Stimulated activated CD4-positive, alpha-beta T cell treated with anti-CD3 and anti-CD28 coated beads, Interleukin-12 subunit alpha, Interleukin-12 subunit beta, amount 100 ng/mL, for 48 hours (primary cell): ENCODE data around the gene AURKB.
A peak's percentile ranks its signal among the peaks of the same experiment; 100 is the strongest.
"Not testable (repeated sequence)": the region's sequence is repeated elsewhere in the genome, so short reads cannot be mapped to it uniquely, and the experiment has no call there.

Experiments used
- DNase-seq, 3 donors: peaks; one replicate each; pipeline ENCODE4 v3.0.0-alpha.2; 2020; ENCODE audit warnings: low read depth in 2 of 3, low spot score in 1 of 3

AURKB gene

DNA sequence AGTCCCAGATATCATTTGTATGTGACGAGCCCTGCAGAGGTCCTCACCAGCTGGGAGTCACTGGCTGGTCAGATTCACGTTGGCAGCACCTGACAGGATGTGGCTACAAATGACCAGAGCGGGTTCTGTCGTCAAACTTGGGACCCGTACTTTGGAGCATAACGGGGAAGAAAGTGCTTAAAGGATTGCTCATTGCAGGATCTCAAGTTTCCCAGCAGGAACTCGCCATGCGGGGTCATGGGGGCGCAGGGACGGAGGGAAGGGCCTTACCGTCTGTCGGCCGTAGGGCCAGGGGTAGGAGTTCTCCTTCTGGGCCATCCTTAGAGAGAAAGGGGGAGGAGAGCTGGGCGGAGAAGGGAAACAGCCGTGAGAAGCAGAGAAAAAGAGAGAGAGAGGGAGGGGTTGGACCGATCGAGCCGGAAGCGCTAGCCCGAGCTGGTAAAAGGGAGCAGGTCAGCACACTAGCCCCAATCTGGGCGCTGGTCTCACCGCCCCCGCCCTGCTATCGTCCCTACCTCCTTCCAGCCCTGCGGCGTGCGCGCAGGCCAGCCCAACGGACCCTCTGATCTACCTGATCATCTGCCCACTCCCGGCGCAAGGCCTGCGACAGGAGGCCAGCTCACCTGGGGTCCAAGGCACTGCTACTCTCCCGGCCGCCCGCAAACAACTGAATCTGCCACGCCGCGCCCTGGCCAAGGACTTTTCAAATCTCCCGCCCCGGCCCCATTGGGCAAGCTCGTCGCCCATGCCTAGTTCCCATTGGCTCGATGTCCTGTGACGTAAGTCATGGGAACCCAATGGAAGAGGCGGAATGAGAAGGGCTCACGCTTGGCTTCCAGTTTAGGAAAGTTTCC, at the start of gene AURKB:
Gene AURKB (minus strand): TSS at position 669 of the 854 bp plus-strand sequence. CDS start 351 bp downstream, at position 318.
- peak; percentile 86 to 93 (median 92) for DNase-seq

DNA sequence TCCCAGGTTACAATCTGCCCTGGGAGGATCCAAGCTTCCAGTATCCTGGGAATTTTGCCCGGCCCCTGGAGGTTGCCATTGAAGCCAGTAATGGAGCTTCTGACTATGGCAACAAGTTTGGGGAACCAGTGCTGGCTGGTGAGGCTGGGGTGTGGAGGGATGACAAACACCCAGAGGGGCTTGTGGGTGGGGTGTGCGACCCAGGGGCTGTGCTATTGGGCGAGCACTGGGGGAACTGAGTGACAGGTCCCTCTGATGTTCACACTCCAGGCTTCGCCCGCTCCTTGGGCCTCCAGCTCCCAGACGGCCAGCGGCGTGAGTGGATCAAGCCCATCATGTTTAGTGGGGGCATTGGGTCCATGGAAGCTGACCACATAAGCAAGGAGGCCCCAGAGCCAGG, 47.4 kb upstream of the AURKB start:
- no peak for DNase-seq

DNA sequence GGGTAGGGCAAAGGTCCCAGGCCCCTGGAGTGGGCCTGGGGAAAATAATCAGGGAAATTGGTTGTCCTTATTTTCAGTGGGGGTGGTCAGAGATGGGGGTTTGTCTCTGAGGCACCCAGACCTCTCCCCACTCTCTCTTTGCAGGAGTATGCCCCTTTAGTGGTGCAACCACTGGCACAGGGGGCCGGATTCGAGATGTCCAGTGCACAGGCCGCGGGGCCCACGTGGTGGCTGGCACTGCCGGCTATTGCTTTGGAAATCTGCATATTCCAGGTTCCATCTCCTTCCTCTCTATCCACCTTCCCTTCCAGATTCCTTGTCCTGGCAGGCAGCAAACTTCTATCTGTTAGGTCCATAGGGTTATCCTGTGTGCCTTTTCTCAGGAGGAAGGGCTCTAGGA, 46.3 kb upstream of the AURKB start:
- no peak for DNase-seq

DNA sequence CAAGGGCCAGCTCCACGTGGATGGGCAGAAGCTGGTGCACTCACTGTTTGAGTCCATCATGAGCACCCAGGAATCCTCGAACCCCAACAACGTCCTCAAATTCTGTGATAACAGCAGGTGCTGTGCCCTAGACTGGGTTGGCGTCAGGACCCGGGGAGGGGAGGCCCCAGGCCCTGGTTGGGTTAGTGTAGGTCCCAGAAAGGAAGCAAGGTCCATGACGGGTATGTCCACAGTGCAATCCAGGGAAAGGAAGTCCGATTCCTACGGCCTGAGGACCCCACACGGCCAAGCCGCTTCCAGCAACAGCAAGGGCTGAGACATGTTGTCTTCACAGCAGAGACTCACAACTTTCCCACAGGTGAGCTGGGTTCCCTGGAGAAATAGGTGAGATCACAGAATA, 45.9 kb upstream of the AURKB start:
- DNase-seq = no peak

DNA sequence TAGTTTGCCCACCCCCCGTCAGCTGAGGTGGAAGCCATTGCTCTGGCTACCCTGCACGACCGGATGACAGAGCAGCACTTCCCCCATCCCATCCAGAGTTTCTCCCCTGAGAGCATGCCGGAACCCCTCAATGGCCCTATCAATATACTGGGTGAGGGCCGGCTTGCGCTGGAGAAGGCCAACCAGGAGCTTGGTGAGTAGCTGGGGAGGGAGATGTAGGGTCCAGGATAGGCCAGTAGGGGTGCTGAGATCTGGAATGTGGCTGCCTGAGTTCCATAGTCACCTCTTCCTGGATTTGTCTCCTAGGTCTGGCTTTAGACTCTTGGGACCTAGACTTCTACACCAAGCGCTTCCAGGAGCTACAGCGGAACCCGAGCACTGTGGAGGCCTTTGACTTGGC, 45.1 kb upstream of the AURKB start:
- no peak for DNase-seq

DNA sequence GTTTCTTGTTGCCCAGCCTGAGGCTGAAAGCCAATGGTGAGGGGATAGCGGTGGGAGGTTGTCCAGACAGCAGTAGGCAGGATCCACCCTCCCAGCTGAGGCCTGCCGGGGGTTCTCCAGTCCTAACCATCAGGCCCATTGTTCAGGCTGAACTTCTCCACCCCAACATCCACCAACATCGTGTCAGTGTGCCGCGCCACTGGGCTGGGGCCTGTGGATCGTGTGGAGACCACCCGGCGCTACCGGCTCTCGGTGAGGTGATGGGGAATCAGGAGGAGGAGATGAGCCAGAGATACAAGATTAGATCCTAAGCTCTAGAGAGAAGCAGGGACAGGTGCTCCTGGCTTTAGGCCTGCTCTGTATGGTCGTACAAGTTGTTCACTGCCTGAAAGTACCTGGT, 44.5 kb upstream of the AURKB start:
- DNase-seq = no peak

DNA sequence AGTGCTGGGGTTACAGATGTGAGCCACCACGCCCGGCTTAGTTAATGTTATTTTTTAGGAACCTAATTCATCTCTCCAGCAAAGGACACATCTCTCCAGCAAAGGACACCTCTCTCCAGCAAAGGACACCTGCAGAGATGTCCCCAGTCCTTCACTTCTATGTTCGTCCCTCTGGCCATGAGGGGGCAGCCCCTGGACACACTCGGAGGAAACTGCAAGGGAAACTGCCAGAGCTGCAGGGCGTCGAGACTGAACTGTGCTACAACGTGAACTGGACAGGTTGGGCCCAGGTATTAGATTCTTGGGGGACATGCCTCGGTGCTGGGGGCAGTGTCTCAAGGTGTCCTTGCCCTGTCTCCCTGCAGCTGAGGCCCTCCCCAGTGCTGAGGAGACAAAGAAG, 43.4 kb upstream of the AURKB start:
- no peak for DNase-seq

DNA sequence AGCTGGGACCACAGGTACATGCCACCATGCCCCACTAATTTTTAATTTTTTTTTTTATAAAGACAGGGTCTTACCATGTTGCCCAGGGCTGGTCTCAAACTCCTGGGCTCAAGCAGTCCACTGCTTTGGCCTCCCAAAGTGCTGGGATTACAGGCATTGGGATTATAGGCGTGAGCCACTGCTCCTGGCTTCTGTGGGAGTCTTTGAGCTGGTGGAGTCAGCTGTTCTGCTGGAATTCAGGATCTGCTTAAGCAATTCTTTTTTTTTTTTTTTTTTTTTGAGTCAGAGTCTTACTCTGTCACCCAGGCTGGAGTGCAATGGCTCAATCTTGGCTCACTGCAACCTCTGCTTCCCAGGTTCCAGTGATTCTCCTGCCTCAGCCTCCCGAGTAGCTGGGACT, 41.0 kb upstream of the AURKB start:
- not testable (repeated sequence) for DNase-seq

DNA sequence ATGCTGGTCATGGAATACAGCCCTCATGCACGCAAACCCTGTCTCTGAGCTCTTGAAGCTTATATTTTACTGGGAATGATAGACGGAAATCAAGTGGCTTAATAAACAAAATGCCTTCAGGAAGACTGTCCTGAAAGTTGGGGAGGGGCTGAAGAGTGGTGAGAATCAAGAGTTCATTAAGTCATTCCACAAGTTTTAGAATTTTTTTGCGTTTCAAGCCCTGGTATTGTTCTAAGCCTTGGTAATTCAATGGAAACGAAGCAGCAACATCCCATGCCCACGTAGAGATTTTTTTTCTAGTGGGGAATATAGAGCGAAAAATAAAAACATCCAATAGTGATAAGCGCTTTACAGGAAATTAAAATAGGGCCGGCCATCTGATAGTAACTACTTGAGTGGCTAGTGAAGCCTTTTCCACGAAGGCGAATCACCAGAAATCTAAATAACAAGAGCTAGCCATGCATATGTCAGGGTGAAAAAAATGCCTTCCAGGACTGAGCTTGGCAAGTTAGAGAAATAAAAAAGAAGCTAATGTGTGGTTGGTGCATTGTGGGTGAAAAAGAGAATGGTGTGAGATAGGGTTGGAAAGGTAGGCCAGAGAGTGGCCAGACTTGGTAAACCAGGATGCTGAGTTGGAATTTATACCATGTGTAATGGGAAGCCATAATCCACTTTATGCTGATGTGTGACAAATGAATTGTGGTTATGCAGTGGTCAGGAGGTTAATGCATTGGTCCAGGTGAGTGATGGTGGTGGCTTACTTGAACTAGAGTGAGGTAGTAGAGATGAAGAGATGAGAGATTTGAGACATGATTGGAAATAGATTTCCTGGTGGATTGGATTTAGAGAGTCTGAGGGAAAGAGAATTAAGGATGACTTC, 39.5 kb upstream of the AURKB start:
- DNase-seq = no peak

DNA sequence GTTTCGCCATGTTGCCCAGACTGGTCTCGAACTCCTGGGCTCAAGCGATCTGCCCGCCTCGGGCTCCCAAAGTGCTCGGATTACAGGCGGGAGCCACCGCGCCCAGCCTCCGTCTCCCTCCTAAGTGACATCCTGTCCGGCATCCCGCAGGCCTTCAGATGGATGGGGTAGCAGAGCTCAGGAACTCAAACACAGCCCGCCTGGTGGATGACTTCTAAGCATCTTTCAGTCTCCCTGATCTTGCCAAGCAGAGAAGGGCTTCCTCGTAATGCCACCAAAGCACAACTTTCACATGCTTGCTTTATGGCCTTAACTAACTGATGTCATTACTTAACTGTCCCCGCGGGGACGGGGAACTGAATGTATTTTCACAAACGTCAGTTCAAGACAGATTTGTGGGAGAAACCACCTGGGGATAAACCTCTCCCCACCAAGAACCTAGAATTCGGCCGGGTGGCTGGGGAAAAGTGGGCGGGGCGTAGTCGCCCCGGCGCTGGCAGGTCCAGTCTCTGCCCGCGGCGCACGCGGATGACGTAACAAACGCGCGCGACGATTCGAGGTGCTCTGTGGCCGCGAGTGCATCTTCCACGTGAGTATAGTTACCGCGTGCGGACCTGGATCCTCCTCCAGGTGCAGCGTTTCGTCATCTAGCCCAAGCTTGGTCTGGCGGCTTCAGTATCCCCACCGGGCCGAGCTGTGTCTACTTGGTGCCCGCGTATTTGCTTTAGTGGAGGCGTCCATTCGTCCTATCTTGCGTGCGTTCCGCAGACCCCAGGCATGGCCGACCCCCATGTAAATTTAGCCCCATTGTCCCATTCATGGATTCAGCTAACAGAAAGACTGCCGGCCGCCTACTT, 38.6 kb upstream of the AURKB start, which contains the start of gene PFAS:
Gene PFAS (plus strand): TSS at position 539 of the 857 bp plus-strand sequence. CDS start 4,649 bp downstream, outside the sequence.
- peak; percentile 95 to 98 (median 96) for DNase-seq

DNA sequence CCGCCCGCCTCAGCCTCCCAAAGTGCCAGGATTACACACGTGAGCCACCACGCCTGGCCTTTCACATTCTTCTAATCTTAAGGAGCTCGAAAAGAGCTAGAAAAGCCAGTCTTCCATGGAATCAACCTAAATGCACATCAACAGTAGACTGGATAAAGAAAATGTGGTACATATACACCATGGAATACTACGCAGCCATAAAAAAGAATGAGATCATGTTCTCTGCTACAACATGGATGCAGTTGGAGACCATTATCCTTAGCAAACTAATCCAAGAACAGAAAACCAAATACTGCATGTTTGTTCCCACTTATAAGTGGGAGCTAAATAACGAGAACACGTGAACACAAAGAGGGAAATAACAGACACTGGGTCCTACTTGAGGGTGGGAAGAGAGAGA, 34.4 kb upstream of the AURKB start:
- no peak for DNase-seq

DNA sequence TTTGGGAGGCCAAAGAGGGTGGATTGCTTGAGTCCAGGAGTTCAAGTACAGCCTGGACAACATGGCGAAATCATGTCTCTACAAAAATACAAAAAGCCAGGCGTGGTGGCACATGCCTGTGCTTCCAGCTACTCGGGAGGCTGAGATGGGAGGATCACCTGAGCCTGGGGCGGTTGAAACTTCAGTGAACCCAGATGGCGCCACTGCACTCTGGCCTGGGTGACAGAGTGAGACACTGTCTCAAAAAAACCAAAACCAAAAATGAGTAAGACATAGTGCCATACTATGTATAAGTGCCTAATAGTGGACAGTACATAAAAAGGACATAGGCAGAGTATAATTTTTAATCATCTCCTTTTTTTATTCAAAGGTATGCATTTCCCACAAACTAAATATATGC, 33.5 kb upstream of the AURKB start:
- no peak for DNase-seq

DNA sequence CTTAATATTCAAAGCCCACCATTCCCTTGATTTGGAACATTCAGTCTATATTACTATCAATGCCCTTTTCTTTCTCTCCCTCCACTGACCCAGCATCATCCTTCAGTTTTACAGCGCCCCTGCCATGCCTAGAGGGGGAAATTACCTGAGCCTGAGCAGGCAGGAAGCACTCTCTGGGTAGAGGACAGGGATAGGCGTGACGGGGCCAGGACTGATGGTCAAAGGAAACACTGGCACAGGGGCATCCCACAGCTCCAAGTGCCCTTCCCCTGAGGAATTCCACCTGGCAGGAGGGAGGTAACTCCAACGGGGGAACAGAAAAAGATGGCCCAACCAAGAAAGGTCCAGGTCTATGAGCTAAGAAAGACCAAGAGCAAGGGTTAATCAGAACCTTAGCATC, 27.5 kb upstream of the AURKB start:
- DNase-seq = no peak

DNA sequence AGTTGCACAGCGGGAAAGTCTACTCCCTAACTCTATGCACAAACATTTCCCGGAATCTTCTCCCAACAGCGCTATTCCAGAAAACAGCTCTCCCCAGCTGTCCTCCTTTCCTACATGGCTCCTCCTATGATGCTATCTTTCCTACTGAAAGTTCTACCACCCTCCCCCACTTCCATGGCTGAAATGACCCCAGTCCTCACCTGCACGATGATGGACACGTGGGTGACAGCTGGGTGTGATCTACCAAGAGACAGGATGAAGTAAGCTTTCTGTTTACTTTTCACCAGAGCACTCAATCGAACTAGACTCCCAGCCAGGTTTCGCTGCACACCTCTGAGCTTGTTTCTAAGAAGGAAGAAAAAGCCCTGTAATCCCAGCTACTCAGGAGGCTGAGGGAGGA, 26.8 kb upstream of the AURKB start:
- no peak for DNase-seq

DNA sequence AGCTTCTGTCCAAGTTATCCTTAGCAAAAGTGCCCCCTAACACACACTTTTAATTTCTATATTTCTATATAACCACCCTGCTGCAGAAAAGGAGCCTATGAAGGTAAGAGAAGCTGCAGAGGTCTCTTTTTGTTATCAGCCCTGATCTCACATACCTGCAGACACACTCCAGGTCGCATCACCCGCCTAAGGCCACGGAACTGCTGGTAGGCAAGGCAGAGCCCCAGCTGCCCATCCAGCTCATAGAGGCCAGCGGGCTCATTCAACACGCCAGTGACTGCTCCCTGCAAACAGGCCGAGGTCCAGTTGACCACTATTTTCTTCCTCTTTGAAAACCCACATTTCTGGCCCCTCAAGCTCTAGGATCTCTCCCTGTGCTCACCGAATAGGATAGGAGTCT, 25.3 kb upstream of the AURKB start:
- DNase-seq = no peak

DNA sequence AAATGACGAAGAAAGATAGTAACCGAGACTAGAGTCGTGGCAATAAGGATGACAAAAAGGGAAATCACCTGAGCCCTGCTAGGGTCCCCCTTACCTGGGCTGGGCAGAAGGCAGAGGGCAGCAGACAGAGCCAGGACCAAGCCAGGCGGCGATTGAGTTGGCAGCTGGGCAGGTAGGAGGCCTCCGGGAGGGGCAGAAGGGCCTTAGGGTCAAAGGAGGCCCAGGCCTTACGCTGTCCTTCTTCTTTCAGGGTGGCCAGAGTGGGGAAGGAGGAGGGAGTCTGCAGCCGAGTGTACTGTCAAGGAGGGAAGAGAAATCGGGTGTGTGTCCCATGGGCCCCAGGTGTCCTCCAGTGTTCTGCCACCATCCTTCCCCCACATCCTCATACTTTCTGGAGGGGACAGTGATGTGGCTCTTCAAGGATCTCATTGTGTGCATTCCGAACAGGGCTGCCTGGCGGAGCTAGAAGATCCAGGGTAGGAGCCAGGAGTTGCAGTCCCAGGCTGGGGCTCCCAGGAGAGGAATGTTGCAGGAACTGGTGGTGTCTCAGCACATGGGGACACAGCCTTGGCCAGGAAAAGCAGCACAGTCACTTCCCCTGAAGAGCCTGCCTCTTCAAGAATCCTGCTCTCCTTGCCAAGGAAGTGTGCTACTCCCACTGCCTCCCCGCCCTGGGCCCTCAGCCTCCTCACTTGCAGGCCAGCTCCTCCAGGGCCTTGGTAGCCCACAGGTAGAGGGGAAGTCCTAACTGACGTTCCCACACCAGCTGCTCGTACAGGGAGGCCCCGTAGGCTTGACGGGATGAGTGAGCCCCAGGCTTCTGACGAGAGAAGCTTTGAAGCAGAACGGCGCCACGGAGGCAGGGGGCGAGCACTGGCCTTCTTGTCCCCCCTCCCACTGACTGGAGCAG, 24.2 kb upstream of the AURKB start:
- no peak for DNase-seq

DNA sequence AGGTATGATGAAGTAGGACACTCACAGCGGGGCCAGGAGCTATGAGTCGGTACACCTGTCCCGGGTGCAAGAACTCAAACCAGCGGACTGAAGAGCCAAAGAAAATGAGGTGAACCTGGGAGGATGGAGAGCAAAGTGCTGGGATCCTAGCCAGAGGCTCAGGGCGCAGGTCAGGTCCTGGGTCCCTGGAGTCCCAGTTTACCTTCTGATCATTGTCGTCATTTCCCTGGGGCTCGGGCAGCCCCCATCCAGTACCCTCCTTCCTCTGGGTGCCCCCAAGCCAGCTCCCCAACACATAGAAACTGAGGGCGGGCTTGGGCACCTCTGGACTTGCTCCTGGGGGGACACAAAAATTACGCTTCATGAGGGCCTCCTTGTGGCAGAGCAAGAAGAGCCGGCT, 21.3 kb upstream of the AURKB start:
- DNase-seq = no peak

DNA sequence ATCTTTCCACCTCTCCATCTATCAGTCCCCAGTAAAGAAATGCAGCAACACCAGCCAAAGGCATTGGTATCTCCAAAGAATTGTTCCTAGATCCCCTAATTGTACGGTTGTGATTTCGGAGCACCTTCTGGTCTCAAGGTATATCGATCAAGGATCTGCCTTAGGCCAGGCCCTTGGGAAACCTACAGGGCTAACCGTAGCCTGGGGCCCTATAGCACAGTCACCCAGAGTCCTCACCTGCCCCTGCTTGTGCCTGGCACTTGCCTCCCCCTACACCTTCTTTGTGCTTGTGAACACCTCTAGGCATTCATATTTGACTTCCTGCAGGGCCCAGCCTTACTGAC, 16.8 kb upstream of the AURKB start:
- DNase-seq = no peak

DNA sequence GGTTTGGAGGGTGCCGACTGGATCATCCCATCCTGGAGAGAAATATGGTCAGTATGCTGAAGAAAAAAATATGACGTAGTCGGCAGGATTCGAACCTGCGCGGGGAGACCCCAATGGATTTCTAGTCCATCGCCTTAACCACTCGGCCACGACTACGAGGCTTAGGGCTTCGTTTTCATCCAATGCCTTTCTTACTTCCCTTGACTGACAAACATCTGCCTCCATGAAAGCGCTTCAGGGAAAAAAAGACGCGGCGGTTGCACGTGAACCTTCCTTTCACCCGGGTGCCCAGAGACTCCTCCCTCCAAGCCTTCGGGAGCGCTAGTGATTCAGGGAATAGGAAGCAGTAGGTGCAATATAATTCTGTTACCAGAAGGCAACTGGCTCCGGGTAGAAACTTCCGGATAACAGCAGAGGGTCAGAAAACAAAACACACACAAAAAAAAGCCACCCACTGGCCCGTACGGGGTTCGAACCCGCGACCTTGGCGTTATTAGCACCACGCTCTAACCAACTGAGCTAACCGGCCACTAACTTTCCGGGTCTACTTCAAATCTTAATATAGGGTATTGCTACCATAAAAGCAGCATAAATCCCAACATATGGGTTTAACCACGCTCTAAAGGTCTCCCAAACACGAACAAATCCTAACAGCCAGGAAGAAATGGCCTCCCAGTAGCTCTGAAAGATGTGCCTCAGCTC, 16.3 kb upstream of the AURKB start:
- DNase-seq = peak in 2 of 3 donors; percentile 65 to 74
